Nephron progenitor cell (in vitro differentiated cells): ENCODE data around the gene RHOBTB3.
A peak's percentile ranks its signal among the peaks of the same experiment; 100 is the strongest.
"Not testable (repeated sequence)": the region's sequence is repeated elsewhere in the genome, so short reads cannot be mapped to it uniquely, and the experiment has no call there.

Experiments used
- DNase-seq: peaks from one replicate; pipeline ENCODE4 v3.0.0; 2021
- H3K27ac Mint-ChIP-seq: 2 replicates; pipeline ENCODE4 v1.8.0; 2021; ENCODE audit warnings: mild to moderate bottlenecking, moderate library complexity, mixed read lengths
- H3K27me3 Mint-ChIP-seq: 2 replicates; pipeline ENCODE4 v1.8.0; 2021; ENCODE audit warnings: mild to moderate bottlenecking, low read depth, mixed read lengths; ENCODE audit not compliant: poor library complexity
- H3K36me3 Mint-ChIP-seq: 2 replicates; pipeline ENCODE4 v1.8.0; 2021; ENCODE audit warnings: low read depth, mixed read lengths
- H3K4me1 Mint-ChIP-seq: 2 replicates; pipeline ENCODE4 v1.8.0; 2021; ENCODE audit warnings: mixed read lengths
- H3K4me3 Mint-ChIP-seq: 2 replicates; pipeline ENCODE4 v1.8.0; 2021; ENCODE audit warnings: mild to moderate bottlenecking, moderate library complexity, mixed read lengths
- H3K9me3 Mint-ChIP-seq: 2 replicates; pipeline ENCODE4 v1.8.0; 2021; ENCODE audit warnings: mild to moderate bottlenecking, moderate library complexity, mixed read lengths
- TF ChIP-seq, protein P1 (sequence below): fragments of 200-600 bp; sonication (generic); IDR thresholded peaks from 2 replicates; pipeline ENCODE4 v1.5.0; 2021; ENCODE audit warnings: antibody characterized with exemption

The RHOBTB3 gene

DNA sequence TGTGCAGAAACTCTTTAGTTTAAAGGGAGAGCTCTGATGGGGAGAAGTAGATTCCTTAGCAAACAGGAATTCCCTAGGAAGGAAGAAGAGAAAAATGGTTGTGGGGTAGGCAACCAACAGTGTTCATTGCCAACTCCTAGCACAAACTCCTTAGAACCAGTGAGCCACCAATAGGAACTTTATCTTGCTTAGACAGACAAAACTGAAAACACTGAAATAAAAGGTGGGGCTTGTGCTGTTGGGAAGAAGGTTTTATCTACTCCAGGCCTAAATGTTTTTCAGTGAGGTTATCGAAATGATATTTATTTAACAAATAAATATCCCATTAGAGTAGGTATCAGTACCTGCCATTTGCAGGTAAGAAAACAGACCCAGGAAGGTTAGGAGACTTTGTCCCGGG is 99.1 kb downstream of the RHOBTB3 start:
- Mint-ChIP-seq H3K27ac (no peak overlapping the region), H3K9me3 (no peaks in the 10 kb centered on the region), H3K36me3 (no peaks in the 10 kb centered on the region), H3K27me3 (peaks cover 11% of the 10 kb centered on the region), H3K4me3 (no peak overlapping the region), H3K4me1 (peaks cover 49% of the 10 kb centered on the region)
- DNase-seq: no peak
- TF ChIP-seq, protein P1, sequence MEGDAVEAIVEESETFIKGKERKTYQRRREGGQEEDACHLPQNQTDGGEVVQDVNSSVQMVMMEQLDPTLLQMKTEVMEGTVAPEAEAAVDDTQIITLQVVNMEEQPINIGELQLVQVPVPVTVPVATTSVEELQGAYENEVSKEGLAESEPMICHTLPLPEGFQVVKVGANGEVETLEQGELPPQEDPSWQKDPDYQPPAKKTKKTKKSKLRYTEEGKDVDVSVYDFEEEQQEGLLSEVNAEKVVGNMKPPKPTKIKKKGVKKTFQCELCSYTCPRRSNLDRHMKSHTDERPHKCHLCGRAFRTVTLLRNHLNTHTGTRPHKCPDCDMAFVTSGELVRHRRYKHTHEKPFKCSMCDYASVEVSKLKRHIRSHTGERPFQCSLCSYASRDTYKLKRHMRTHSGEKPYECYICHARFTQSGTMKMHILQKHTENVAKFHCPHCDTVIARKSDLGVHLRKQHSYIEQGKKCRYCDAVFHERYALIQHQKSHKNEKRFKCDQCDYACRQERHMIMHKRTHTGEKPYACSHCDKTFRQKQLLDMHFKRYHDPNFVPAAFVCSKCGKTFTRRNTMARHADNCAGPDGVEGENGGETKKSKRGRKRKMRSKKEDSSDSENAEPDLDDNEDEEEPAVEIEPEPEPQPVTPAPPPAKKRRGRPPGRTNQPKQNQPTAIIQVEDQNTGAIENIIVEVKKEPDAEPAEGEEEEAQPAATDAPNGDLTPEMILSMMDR: no peak

DNA sequence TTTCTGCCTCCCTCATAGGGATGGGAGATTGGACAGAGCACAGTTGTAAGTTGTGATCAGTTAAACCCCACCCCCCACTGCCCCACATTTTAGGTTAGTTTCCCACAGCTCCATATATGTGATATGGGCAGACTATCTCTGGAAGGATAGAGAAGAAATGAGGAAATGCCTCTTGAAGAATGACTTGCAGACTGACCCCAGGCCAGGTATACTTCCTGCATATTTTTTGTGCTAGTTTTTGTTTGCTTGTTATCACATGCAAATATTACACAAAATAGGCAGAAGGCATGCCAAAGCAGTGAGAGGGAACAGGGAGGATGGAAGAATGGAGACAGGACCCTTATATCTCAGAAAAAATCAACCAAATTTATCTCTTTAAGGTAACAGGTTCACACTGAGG is 101.5 kb downstream of the RHOBTB3 start:
- Mint-ChIP-seq H3K27ac (no peak overlapping the region), H3K4me1 (peaks cover 40% of the 10 kb centered on the region), H3K36me3 (no peaks in the 10 kb centered on the region), H3K9me3 (no peaks in the 10 kb centered on the region), H3K27me3 (peaks cover 7% of the 10 kb centered on the region), H3K4me3 (no peak overlapping the region)
- no peak for DNase-seq
- TF ChIP-seq, protein P1: no peak

DNA sequence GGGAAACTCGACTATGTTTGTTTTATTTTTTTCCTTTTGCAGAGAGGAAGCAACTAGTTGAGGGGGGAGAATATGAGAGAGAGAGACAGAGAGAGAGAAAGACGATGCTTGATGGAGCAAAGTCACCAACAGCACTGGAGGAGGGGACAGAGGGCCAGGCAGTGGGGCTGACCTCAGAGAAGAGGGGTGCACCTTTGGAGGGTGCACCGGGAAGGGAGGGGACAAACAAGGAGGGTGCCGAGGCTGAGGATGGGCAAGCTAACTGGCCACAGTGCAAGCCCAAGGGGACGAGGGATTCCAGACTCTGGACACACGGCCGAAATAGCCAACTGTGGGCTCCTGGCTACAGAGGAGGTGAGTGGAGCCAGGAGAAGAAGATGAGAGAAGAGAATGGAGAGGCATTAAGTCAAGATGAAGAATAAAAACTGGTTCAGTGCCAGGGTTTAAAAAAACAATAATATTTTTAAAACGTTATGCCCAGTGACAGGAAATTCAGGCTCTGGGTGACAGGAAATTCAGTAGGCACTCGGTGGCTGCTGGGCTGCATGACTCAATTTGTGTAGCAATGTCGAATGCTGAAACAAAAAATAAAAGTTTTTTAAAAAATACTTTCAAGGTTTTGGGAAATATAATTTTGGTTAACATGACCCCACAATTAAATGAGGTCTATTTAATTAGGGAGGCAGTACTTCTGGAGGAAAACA is 104.7 kb downstream of the RHOBTB3 start:
- no peaks in the 10 kb centered on the region for H3K9me3 Mint-ChIP-seq
- TF ChIP-seq, protein P1: no peak
- peaks cover 37% of the 10 kb centered on the region for H3K4me1 Mint-ChIP-seq
- H3K27me3 Mint-ChIP-seq: peaks cover 13% of the 10 kb centered on the region
- H3K36me3 Mint-ChIP-seq: no peaks in the 10 kb centered on the region
- peak overlapping the region; percentile 41 for H3K4me3 Mint-ChIP-seq
- H3K27ac Mint-ChIP-seq: peak overlapping the region; percentile 16
- DNase-seq: no peak

DNA sequence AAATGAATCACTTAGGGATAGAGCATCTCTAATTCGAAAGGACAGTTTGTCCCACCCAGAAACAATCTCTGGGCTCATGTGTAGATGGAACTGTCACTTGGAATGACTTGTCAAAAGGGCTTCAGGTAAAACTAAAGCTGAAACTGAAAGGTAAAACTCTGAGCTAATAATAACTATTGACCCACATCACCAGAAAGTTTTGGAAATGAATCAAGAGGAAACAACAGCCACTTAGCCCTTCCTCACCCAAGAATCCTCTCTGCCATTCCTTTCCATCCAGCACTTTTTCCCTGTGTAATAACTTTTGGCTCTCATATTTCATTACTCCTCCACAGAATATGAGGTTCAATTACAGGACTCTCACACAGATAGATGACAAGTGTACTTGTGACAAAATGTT is 105.4 kb downstream of the RHOBTB3 start:
- Mint-ChIP-seq H3K4me3 (no peak overlapping the region), H3K27ac (no peak overlapping the region), H3K4me1 (peaks cover 35% of the 10 kb centered on the region), H3K9me3 (no peaks in the 10 kb centered on the region), H3K27me3 (peaks cover 16% of the 10 kb centered on the region), H3K36me3 (no peaks in the 10 kb centered on the region)
- DNase-seq: no peak
- TF ChIP-seq, protein P1: no peak

DNA sequence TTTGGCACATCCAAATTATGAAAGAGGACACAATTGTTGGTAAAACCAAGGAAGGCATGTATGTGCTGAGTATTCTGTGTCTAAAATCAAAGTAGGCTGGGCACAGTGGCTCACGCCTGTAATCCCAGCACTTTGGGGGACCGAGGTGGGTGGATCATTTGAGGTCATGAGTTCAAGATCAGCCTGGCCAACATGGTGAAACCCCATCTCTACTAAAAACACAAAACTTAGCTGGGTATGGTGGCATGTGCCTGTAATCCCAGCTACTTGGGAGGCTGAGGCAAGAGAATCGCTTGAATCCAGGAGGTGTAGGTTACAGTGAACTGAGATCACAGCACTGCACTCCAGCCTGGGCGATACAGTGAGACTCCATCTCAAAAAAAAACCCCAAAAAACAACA is 105.8 kb downstream of the RHOBTB3 start:
- not testable (repeated sequence) for H3K9me3 Mint-ChIP-seq, H3K4me3 Mint-ChIP-seq, DNase-seq, H3K27ac Mint-ChIP-seq, H3K36me3 Mint-ChIP-seq
- peaks cover 16% of the 10 kb centered on the region for H3K27me3 Mint-ChIP-seq
- peaks cover 31% of the 10 kb centered on the region for H3K4me1 Mint-ChIP-seq

DNA sequence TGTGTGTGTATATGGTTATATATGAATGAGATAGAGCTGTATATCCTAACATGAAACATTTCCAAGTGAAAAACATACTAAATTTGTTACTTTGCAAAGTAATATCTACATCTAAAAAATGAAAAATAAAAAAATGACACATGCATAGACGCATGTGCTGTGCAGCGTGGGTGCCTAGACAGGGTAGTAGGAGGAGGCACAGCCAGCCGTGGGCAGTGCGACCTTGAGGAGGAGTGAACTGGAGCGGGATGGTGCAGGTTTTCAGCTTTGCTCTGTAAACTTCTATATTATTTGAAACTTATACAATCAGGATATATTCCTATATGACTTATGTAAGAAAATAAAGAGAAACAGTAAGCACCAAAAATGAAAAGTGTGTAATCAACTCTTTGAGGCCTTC is 106.4 kb downstream of the RHOBTB3 start:
- no peak overlapping the region for H3K4me3 Mint-ChIP-seq
- H3K27ac Mint-ChIP-seq: no peak overlapping the region
- peaks cover 28% of the 10 kb centered on the region for H3K4me1 Mint-ChIP-seq
- H3K9me3 Mint-ChIP-seq: no peaks in the 10 kb centered on the region
- TF ChIP-seq, protein P1: no peak
- no peak for DNase-seq
- peaks cover 16% of the 10 kb centered on the region for H3K27me3 Mint-ChIP-seq
- no peaks in the 10 kb centered on the region for H3K36me3 Mint-ChIP-seq
